ENCODE measurements around the gene GDAP1L1.

DNA sequence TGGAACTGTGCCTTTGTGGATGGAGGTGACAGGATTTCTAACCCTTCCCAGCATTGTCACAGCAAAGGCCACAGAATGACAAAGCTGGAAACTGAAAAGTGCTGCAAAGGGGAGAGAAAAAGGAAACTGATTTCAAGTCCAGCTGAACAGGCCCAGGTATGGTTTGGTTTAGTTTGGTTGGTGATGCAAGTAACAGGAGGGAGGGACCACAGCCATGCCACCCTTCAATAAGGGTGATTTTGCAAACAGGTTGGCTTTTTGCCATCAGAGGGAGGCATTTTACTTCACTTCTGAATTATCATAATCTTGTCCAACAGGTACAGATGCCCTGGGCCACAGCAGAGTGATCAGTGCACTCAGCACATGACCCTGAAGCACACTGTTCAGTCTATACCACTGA lies 57.3 kb downstream of the GDAP1L1 start:
- TF ChIP-seq POLR2AphosphoS5 (IDR thresholded peaks at IDR 0.05; ENCODE audit: insufficient read depth in 1 of 2, low read depth in 1 of 2) (no peak), POLR2A (IDR thresholded peaks at IDR 0.05) (no peak)
- TF ChIP-seq, protein P1, sequence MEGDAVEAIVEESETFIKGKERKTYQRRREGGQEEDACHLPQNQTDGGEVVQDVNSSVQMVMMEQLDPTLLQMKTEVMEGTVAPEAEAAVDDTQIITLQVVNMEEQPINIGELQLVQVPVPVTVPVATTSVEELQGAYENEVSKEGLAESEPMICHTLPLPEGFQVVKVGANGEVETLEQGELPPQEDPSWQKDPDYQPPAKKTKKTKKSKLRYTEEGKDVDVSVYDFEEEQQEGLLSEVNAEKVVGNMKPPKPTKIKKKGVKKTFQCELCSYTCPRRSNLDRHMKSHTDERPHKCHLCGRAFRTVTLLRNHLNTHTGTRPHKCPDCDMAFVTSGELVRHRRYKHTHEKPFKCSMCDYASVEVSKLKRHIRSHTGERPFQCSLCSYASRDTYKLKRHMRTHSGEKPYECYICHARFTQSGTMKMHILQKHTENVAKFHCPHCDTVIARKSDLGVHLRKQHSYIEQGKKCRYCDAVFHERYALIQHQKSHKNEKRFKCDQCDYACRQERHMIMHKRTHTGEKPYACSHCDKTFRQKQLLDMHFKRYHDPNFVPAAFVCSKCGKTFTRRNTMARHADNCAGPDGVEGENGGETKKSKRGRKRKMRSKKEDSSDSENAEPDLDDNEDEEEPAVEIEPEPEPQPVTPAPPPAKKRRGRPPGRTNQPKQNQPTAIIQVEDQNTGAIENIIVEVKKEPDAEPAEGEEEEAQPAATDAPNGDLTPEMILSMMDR (IDR thresholded peaks at IDR 0.05): no peak

All from vagina (tissue), 2 donors.